GM19395 (cell line): ENCODE results near the gene POU3F3.
A peak's percentile ranks its signal among the peaks of the same experiment; 100 is the strongest.

Source experiments
- ATAC-seq: cut with Tn5 transposase; IDR thresholded peaks from one replicate; pipeline ENCODE4 v1.9.1; 2021; ENCODE audit warnings: mild to moderate bottlenecking, moderate library complexity; ENCODE audit not compliant: unreplicated experiment

POU3F3 gene

GRCh38 chr2:104872866-104873688 is 19.2 kb downstream of the POU3F3 start:
- peak; percentile 95 for ATAC-seq

GRCh38 chr2:104873689-104874054 is 19.8 kb downstream of the POU3F3 start:
- ATAC-seq: no peak

- no peak for ATAC-seq
Measured at GRCh38 chr2:104874230-104874629, 20.3 kb downstream of the POU3F3 start.

- no peak for ATAC-seq
Measured at GRCh38 chr2:104875262-104875661, 21.3 kb downstream of the POU3F3 start.

GRCh38 chr2:104876606-104877570 is 23.0 kb downstream of the POU3F3 start:
- ATAC-seq: no peak

- ATAC-seq: no peak
Measured at GRCh38 chr2:104878863-104879512, 25.1 kb downstream of the POU3F3 start.

- ATAC-seq: no peak
Measured at GRCh38 chr2:104880076-104880475, 26.2 kb downstream of the POU3F3 start.

GRCh38 chr2:104883357-104883756 is 29.4 kb downstream of the POU3F3 start:
- ATAC-seq: no peak

- no peak for ATAC-seq
Measured at GRCh38 chr2:104885119-104885782, 31.3 kb downstream of the POU3F3 start.

GRCh38 chr2:104887676-104888075 is 33.8 kb downstream of the POU3F3 start:
- no peak for ATAC-seq

GRCh38 chr2:104888489-104889258 is 34.8 kb downstream of the POU3F3 start:
- no peak for ATAC-seq

- ATAC-seq: no peak
Measured at GRCh38 chr2:104889291-104889959, 35.5 kb downstream of the POU3F3 start.

- no peak for ATAC-seq
Measured at GRCh38 chr2:104889960-104890684, 36.2 kb downstream of the POU3F3 start.

GRCh38 chr2:104890685-104891069 is 36.8 kb downstream of the POU3F3 start:
- ATAC-seq: no peak

GRCh38 chr2:104891145-104891544 is 37.2 kb downstream of the POU3F3 start:
- no peak for ATAC-seq

GRCh38 chr2:104896446-104896845 is 42.5 kb downstream of the POU3F3 start:
- no peak for ATAC-seq

GRCh38 chr2:104897515-104898184 is 43.7 kb downstream of the POU3F3 start:
- ATAC-seq: no peak

GRCh38 chr2:104900608-104901007 is 46.7 kb downstream of the POU3F3 start:
- no peak for ATAC-seq
